GM12875 (cell line): Measurements from ENCODE around the gene MOK.

Source experiments
- H3K4me3 ChIP-seq: one replicate; pipeline ENCODE4 v1.5.1; 2011; ENCODE audit warnings: low read depth, low read length, control low read depth
- TF ChIP-seq, protein P1 (sequence below): IDR thresholded peaks from 2 replicates; pipeline ENCODE4 v1.5.1; 2011; ENCODE audit warnings: low read depth, mild to moderate bottlenecking, control low read depth, inconsistent platforms, low read length, moderate library complexity, borderline replicate concordance; ENCODE audit not compliant: insufficient read depth

MOK gene

GRCh38 chr14:102321456-102322422, 16.8 kb upstream of the MOK start:
- H3K4me3 ChIP-seq = no peak overlapping the region
- TF ChIP-seq, protein P1, sequence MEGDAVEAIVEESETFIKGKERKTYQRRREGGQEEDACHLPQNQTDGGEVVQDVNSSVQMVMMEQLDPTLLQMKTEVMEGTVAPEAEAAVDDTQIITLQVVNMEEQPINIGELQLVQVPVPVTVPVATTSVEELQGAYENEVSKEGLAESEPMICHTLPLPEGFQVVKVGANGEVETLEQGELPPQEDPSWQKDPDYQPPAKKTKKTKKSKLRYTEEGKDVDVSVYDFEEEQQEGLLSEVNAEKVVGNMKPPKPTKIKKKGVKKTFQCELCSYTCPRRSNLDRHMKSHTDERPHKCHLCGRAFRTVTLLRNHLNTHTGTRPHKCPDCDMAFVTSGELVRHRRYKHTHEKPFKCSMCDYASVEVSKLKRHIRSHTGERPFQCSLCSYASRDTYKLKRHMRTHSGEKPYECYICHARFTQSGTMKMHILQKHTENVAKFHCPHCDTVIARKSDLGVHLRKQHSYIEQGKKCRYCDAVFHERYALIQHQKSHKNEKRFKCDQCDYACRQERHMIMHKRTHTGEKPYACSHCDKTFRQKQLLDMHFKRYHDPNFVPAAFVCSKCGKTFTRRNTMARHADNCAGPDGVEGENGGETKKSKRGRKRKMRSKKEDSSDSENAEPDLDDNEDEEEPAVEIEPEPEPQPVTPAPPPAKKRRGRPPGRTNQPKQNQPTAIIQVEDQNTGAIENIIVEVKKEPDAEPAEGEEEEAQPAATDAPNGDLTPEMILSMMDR = no peak

DNA sequence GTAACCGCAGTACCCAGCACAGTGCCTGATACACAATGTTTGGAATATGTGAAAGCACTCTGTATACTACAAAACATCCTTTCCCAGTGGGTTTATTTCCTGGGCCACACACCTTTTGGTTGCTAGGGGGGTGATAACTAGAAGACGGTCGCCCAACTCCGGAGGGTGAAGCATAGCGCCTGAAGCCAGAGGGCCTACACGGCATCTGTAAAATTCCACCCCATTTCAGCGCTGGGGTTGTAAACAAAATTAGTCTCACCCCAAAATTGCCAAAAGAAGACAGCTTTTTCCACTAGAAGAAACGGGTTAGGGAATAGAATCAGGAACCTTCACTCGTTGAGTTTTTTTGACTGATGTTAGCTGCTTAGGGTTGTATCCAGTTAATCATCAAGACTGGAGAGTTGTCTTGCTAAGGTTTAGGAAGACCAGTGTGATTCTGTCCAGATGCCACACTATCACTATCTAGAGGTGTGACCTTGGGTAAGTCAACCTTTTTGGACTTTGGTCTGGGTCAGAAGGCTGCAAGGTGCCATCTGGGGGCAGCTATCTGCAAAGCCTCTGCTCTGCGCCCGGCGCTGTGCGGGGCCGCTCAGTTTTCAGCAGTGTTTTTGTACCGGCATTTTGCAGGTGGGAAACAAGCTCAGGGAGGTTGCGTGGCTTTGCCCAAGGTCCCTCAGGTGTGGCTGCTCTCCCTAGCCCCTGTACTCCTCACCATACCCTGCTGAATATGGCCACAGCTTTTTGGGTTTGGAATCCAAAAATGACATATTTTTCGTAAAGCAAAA, 15.9 kb upstream of the MOK start:
- peak overlapping the region; percentile 90 for H3K4me3 ChIP-seq
- TF ChIP-seq, protein P1 = no peak

DNA sequence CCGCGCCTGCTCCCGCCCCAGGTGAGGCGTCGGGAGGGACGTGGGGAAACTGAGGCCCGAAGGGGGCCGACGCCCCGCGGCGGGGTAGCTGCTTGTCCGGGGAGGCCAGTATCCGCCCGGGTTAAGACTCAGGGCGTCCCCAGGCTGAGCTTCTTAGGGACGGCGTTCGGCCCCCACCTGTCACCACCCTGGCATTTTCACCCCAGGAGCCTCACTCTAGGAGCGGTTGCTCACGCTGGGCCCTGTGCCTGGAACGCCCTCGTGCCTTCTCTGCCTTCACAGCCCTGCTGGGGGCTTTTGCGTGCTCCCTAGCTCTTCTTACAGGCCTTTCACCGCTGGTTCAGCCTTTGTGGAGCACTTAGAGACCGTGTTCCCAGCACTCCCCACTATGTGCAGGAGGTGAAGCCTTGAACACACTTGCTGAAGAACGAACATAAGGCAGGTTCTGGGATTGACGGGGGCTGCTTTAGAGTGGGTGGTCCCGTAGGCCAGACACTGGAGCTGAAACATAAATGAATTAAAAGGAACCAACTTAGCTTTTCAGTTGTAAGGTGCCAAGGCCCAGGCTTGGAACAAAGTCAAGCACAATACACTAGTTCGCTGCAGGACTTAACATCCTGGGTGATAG, 15.2 kb upstream of the MOK start:
- TF ChIP-seq, protein P1 = no peak
- peak overlapping the region; percentile 90 for H3K4me3 ChIP-seq

- H3K4me3 ChIP-seq = peak within 1 kb of the TSS; percentile 90
- TF ChIP-seq, protein P1 = no peak
Observed at GRCh38 chr14:102319351-102320032, 14.5 kb upstream of the MOK start, which contains the start of gene ZNF839. ZNF839 (plus strand) TSS chr14:102319746; CDS start chr14:102319766, 20 bp downstream.

DNA sequence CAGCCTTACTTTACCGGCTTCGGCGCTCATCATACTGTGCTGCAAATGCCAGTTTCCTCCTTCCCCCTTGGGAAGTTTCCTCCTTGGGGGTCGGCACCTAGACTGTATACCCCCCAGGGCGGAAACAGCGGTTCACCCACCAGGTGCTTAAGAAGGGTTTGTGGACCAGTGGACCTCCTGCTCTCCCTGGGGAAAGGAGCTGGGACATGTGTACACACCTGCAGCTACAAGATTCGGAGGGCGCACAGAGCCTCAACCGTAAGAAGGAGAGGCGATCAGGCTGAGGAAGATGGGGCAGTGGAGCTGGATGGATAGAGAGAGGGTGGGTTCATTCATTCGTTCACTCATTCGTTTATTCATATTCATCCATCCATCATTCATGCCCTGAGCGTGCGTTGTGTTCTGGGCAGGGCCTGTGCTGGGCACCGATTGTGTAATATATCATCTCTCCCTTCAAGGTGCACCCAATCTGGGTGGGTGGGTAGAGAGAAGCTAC, 13.9 kb upstream of the MOK start:
- H3K4me3 ChIP-seq = peak overlapping the region; percentile 90
- TF ChIP-seq, protein P1 = no peak

GRCh38 chr14:102317564-102318248, 12.7 kb upstream of the MOK start:
- peak overlapping the region; percentile 57 for H3K4me3 ChIP-seq
- TF ChIP-seq, protein P1 = no peak
